HG03108 (cell line): ENCODE measurements around the gene LACTBL1.
"Not testable (repeated sequence)": the region's sequence is repeated elsewhere in the genome, so short reads cannot be mapped to it uniquely, and the experiment has no call there.

Experiments
- ATAC-seq: cut with Tn5 transposase; IDR thresholded peaks from one replicate; pipeline ENCODE4 v1.9.1; 2021; ENCODE audit warnings: moderate library complexity; ENCODE audit not compliant: unreplicated experiment

Gene LACTBL1

GRCh38 chr1:22972760-22973159 is at the start of gene LACTBL1:
LACTBL1 (minus strand) TSS chr1:22972866; CDS start chr1:22972316, 550 bp downstream.
- no peak for ATAC-seq

DNA sequence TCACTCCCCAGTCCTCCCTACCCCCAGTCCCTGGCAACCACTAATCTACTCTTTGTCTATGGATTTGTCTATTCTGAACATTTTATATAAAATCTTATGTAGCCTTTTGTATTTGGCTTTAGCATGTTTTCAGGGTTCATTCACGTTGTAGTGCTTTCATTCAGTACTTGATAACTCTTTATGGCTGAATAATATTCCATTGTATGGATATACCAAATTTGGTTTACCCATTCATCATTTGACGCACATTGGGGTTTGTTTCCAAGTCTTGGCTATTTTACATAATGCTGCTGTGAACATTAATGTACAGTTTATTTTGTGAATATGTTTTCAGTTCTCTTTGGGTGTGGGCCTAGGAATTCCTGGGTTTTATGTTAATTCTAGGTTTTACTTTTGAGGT is 49.2 kb upstream of the LACTBL1 start:
- no peak for ATAC-seq

- no peak for ATAC-seq
Observed at GRCh38 chr1:23020706-23021405, 48.2 kb upstream of the LACTBL1 start.

- ATAC-seq = peak; percentile 21
Observed at GRCh38 chr1:23019863-23020625, 47.4 kb upstream of the LACTBL1 start.

GRCh38 chr1:23019094-23019862 is 46.6 kb upstream of the LACTBL1 start, which contains the start of gene KDM1A:
KDM1A (plus strand) TSS chr1:23019468; CDS start chr1:23019597, 129 bp downstream.
- ATAC-seq = peak; percentile 94

DNA sequence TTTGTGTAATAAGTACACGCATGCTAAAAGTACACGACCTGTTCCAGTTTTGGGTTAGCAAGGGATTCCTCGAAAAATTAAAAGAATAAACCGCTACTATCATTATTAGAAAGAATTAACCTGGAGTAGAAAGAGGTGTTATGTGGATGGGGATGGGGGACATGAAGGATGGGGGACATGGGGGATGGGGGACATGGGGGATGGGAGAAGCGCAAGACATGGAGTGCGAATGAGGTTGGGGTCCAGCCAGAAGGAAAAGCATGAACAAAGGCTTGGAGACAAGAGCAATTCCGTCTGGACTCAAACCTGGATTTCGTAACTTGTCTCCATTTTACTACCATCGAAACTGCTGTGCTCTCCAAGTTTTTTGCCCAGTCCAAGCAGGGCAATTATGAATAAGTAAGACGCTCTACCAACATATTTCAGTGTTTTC is 46.0 kb upstream of the LACTBL1 start:
- no peak for ATAC-seq

- ATAC-seq = no peak
Observed at GRCh38 chr1:23013657-23014056, 41.0 kb upstream of the LACTBL1 start.

GRCh38 chr1:23010025-23010424 is 37.4 kb upstream of the LACTBL1 start:
- ATAC-seq = not testable (repeated sequence)

DNA sequence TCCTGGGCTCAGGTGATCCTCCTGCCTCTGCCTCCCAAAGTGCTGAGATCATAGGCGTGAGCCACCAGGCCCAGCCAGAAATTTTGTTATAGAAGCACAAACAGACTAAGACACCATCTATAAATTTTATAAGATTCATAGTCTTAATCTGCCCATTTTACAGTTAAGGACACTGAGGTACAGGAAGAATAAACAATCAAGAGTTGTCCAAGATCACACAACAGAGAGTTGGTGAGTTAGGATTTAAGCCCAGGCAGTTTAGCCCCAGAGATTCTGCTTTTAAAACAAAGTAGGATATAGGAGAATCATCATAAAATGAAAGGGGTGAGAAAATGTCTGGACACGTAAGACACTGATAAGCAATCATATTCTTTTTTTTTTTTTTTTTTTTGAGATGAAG is 36.2 kb upstream of the LACTBL1 start:
- no peak for ATAC-seq

DNA sequence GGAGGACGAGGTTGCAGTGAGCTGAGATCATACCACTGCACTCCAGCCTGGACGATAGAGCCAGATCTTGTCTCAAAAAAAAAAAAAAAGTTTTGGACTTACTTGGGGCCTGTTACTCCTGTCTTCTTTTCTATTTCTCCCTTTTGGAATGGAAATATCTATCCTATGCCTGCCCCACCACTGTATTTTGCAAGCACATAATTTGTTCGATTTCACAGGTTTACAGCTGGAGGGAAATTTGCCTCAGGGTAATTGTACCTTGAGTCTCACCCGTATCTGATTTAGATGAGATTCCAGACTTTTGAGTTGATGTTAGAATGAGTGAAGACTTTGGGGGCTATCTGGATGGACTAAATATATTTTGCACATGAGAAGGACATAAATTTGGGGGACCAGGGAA is 34.4 kb upstream of the LACTBL1 start:
- no peak for ATAC-seq

DNA sequence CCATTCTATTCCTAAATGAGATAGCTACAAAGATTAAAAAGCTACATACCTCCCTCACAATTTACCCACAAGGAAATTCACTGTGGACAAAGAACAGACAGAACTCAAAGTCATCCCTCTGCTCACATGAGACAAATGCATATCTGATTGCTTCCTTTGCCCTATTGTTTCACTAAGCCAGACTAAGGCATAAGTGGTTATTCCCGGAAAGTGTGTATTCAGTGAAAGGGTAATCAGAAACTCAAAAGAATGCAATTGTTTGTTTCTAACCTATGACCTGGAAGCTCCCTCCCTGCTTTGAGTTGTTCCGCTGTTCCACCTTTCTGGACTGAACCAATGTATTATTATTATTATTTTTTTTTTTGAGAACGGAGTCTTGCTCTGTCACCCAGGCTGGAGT is 32.1 kb upstream of the LACTBL1 start:
- ATAC-seq = not testable (repeated sequence)

- no peak for ATAC-seq
Observed at GRCh38 chr1:23004112-23004511, 31.4 kb upstream of the LACTBL1 start.

GRCh38 chr1:23002218-23002617 is 29.6 kb upstream of the LACTBL1 start:
- not testable (repeated sequence) for ATAC-seq

DNA sequence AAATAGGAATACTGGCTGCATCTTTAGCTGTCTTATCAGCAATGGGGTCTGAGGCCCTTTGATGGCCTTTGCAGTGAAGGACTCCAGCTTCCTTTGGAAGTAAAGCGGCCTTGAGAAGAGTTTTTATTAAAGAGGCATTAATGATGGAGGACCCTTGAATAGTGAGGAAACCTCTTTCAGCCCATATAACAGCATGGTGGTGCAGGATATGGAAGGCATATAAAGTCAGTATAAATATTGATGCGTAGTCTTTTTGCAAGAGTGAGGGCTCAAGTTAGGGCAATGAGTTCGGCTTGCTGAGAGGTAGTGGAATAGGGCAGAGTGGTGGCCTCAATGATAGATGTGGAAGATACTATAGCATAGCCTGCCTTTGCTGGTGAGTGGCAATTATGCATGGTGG is 27.5 kb upstream of the LACTBL1 start:
- ATAC-seq = not testable (repeated sequence)

DNA sequence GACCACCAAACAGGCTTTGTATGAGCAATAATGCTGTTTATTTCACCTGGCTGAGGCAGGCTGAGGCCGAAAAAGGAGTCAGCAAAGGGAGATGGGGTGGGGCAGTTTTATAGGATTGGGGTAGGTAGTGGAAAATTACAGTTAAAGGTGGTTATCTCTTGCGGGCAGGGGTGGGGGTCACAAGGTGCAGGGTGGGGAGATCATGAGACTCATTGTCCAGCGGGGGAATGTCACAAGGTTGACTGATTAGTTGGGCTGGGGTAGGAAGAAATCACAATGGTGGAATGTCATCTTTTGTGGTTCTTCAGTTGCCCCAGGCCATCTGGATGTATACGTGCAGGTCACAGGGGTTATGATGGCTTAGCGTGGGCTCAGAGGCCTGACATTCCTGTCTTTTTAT is 24.9 kb upstream of the LACTBL1 start:
- ATAC-seq = not testable (repeated sequence)

- ATAC-seq = no peak
Observed at GRCh38 chr1:22995774-22996173, 23.1 kb upstream of the LACTBL1 start.

- ATAC-seq = not testable (repeated sequence)
Observed at GRCh38 chr1:22993220-22993795, 20.6 kb upstream of the LACTBL1 start.

DNA sequence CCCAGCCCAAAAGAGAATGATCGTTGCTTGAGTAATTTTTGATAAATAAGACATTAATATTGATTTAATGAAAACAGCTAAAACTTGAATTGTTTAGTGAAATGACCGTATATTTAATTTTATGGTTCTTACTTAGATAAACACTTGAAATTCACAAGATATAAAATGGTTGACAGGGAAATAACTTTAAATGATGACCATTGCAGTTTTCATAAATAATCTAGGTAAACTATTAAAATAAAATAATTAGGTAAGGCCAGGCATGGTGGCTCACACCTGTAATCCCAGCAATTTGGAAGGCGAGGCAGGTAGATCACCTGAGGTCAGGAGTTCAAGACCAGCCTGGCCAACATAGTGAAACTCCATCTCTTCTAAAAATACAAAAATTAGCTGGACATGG is 19.7 kb upstream of the LACTBL1 start:
- not testable (repeated sequence) for ATAC-seq

DNA sequence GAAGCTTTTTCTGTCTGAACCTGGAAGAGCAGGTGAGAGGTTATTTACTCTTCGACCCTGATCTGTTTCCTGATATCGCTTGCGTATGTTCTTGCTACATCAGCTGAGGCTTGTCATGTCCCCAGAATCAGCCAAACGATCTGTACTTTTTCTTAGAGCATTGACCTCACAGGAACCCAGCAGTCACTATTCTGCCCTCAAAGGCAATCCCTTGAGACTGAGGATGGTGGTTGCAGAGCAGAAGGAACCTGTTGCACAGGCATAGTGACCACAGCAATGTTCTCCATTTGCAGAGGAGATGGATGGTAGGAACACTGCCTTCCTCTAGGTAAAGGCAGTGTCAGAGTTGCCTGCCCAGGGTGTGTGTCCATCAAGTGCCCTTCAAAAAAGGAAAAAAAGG is 11.3 kb upstream of the LACTBL1 start:
- no peak for ATAC-seq

DNA sequence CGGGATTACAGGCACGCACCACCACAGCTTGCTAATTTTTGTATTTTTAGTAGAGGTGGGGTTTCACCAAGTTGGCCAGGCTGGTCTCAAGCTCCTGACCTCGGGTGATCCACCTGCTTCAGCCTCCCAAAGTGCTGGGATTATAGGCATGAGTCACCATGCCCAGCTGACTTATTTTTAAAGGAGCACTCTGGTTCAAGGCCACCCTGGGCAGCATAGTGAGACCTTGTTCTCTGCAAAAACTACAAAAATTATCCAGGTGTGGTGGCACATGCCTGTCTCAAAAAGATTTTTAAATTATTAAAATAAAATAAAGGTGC is 7.8 kb upstream of the LACTBL1 start:
- ATAC-seq = not testable (repeated sequence)

GRCh38 chr1:22978299-22978698 is 5.6 kb upstream of the LACTBL1 start:
- ATAC-seq = no peak
